Smooth muscle cell (in vitro differentiated cells): ENCODE data around the gene LDB3. TPM values are rescaled to one million over a fixed set of nuclear protein-coding genes. Genes with fewer than 3 reads are reported as not detected.

Source experiments
- DNase-seq: peaks from one replicate; lab custom pipeline; 2025; ENCODE audit not compliant: unreplicated experiment; lab: John Stamatoyannopoulos, UW
- H2AFZ ChIP-seq: fragments of 200-600 bp; sonication (generic); 2 replicates; pipeline ENCODE4 v1.6.0; 2016; ENCODE audit warnings: antibody characterized with exemption, low read depth, mild to moderate bottlenecking
- H3F3A ChIP-seq: fragments of 200-600 bp; sonication (generic); 2 replicates; pipeline ENCODE4 v1.6.0; 2017; ENCODE audit warnings: antibody characterized with exemption, low read depth
- H3K27ac ChIP-seq: fragments of 200-600 bp; sonication (generic); 2 replicates; pipeline ENCODE4 v1.5.1; 2016; ENCODE audit warnings: low read depth, mild to moderate bottlenecking
- H3K27me3 ChIP-seq: fragments of 200-600 bp; sonication (generic); 2 replicates; pipeline ENCODE4 v1.6.1; 2016; ENCODE audit warnings: low read depth, mild to moderate bottlenecking
- H3K36me3 ChIP-seq: fragments of 200-600 bp; sonication (generic); 2 replicates; pipeline ENCODE4 v1.5.1; 2016; ENCODE audit warnings: low read depth
- H3K4me1 ChIP-seq: fragments of 200-600 bp; sonication (generic); 2 replicates; pipeline ENCODE4 v1.5.1; 2016; ENCODE audit warnings: low read depth
- H3K4me2 ChIP-seq: fragments of 200-600 bp; sonication (generic); 2 replicates; pipeline ENCODE4 v1.6.0; 2016; ENCODE audit warnings: mild to moderate bottlenecking
- H3K4me3 ChIP-seq: fragments of 200-600 bp; sonication (generic); 2 replicates; pipeline ENCODE4 v1.5.1; 2016; ENCODE audit warnings: mild to moderate bottlenecking
- H3K79me2 ChIP-seq: fragments of 200-600 bp; sonication (generic); 2 replicates; pipeline ENCODE4 v1.6.0; 2016; ENCODE audit warnings: low read depth, mild to moderate bottlenecking
- H3K9ac ChIP-seq: fragments of 200-600 bp; sonication (generic); 2 replicates; pipeline ENCODE4 v1.6.0; 2016; ENCODE audit warnings: low read depth
- H3K9me3 ChIP-seq: fragments of 200-600 bp; sonication (generic); replicated peaks from 2 replicates; pipeline ENCODE4 v1.5.1; 2016; ENCODE audit warnings: low read depth
- H4K20me1 ChIP-seq: fragments of 200-600 bp; sonication (generic); 2 replicates; pipeline ENCODE4 v1.6.0; 2016; ENCODE audit warnings: low read depth
- WGBS: methylation state at CpG from one replicate; pipeline ENCODE4 v1.1.7; 2016; ENCODE audit warnings: low lambda C conversion rate; 5-methylcytosine and 5-hydroxymethylcytosine counted together
- polyA plus RNA-seq: library from polyadenylated mRNA; unstranded; fragments of >200 nt; fragmentation: Nextera tagmentation; extraction: Ambion mirVana; gene quantifications from 2 replicates; pipeline ENCODE4 v1.2.1, GENCODE V29; 2016
- total RNA-seq: library from RNA; depleted of rRNA; stranded (reverse); fragments of >200 nt; gene quantifications from 2 replicates; pipeline ENCODE4 v1.2.3, GENCODE V29; 2014
- TF ChIP-seq, protein P1 (sequence below): fragments of 200-600 bp; sonication (generic); IDR thresholded peaks from 2 replicates; pipeline ENCODE4 v1.5.1; 2017; ENCODE audit warnings: borderline replicate concordance, mild to moderate bottlenecking, antibody characterized with exemption; ENCODE audit not compliant: insufficient read depth, poor library complexity, severe bottlenecking

Gene LDB3
- total and polyA plus RNA-seq, 2 experiments from 2014 or later, result 0.31 to 0.61 TPM

DNA sequence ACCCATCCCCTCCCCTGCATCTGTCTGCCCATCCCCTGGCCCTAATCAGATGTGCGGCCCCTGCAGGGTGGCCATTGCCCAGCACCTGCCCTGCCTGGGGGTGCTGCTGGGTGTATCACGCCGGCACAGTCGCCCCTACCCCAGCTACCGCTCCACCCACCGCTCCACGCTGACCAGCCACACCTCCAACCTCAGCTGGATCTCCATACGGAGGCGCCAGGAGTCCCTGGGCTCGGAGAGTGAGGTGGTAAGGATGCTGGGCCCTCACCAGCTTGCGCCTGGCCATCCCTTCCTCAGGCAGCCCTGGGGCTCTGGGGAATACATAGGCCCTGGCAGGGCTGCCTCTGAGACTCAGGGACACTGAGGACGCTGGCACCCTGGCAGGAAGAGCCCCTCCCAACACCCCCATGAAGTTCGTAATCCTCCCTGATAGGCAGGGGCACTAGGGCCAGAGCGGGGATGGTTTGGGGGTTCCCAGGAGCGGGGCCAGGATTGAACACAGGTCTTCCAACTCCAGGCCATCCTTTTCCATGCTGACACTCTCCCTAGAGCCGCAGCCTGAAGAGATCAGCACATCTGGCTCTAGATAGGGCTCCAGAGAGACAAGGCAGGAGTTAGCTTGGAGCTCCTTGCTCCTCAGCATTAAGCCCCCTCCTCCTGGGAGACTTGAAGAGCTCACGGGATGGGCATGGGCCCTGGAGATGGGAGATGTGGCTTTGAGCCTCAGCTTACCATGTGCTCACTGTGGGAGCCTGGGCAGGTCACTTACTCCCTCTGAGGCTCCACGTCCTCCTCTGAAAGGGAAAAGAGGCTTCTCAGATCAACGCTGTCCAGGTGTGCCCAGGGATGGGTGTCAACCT, 5.9 kb upstream of the LDB3 start:
- TF ChIP-seq, protein P1, sequence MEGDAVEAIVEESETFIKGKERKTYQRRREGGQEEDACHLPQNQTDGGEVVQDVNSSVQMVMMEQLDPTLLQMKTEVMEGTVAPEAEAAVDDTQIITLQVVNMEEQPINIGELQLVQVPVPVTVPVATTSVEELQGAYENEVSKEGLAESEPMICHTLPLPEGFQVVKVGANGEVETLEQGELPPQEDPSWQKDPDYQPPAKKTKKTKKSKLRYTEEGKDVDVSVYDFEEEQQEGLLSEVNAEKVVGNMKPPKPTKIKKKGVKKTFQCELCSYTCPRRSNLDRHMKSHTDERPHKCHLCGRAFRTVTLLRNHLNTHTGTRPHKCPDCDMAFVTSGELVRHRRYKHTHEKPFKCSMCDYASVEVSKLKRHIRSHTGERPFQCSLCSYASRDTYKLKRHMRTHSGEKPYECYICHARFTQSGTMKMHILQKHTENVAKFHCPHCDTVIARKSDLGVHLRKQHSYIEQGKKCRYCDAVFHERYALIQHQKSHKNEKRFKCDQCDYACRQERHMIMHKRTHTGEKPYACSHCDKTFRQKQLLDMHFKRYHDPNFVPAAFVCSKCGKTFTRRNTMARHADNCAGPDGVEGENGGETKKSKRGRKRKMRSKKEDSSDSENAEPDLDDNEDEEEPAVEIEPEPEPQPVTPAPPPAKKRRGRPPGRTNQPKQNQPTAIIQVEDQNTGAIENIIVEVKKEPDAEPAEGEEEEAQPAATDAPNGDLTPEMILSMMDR, result no peak
- no peak overlapping the region for H2AFZ ChIP-seq
- no peaks in the 10 kb centered on the region for H3F3A ChIP-seq

DNA sequence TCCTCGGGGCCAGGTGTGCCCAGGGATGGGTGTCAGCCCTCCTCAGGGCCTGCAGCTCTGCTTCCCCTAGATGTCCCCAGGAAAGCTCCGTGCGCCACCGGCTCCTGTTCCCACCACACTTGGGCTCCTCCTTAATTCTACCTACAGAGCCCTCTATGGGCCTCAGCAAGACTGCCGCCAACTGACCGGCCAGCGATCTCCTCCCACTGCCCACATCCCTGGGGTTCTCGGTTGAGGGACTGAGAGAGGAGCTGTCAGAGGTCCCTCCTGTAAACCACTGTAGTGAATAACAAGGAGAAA, 5.3 kb upstream of the LDB3 start:
- Histone ChIP-seq H3K9me3 (no peaks in the 10 kb centered on the region), H3K27ac (no peak overlapping the region), H3F3A (no peaks in the 10 kb centered on the region), H3K9ac (no peak overlapping the region), H3K36me3 (no peaks in the 10 kb centered on the region), H4K20me1 (no peaks in the 10 kb centered on the region), H3K4me2 (no peak overlapping the region), H2AFZ (no peak overlapping the region), H3K79me2 (no peaks in the 10 kb centered on the region), H3K27me3 (no peaks in the 10 kb centered on the region), H3K4me1 (peaks cover 1% of the 10 kb centered on the region), H3K4me3 (no peak overlapping the region)
- DNase-seq, result no peak
- 90% methylated on average over 8 of the region's 8 CpGs for WGBS
- TF ChIP-seq, protein P1, result no peak

More for the DNA sequence above, 5.9 kb upstream of the LDB3 start:
- Histone ChIP-seq H3K9ac (no peak overlapping the region), H3K9me3 (no peaks in the 10 kb centered on the region), H3K27me3 (no peaks in the 10 kb centered on the region), H4K20me1 (no peaks in the 10 kb centered on the region), H3K4me1 (no peaks in the 10 kb centered on the region), H3K4me2 (no peak overlapping the region), H3K36me3 (no peaks in the 10 kb centered on the region), H3K79me2 (no peaks in the 10 kb centered on the region), H3K4me3 (no peak overlapping the region), H3K27ac (no peak overlapping the region)
- DNase-seq, result no peak
- 89% methylated on average over 19 of the region's 19 CpGs for WGBS

DNA sequence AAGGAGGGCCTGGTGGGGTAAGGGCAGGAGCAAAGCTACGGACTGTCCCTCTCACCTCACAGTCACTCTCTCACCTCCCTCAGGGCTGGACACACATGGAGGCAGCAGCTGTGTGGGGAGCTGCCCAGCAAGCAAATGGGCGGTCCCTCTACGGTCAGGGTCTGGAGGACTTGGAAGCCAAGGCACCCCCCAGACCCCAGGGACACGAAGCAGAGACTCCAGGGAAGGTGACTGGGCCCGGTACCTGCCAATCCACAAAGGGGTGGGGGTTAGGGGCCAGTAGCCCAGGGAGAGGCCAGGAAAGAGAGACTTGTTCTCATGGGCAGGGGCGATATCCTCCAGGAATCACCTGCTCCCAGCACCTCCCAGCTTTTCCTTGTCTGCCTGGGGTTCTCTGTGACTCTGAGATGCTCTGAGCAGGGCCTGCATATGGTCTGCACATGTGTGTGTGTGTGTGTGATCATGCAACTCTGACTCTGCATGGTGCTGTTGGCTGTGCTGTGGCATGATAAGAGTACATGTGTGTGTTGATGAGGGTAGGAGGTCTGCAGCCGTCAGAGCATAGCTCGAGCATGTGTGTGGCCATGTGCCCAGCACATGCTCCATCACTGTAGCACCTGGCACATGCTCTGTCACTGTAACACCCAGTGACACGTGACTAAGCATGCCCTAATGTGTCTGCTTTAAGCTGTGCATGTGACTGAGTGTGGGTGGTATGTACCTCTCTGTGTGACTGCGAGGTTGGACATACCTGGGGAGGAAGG, 4.6 kb upstream of the LDB3 start:
- no peaks in the 10 kb centered on the region for H3K9me3 ChIP-seq
- H3K4me2 ChIP-seq, result no peak overlapping the region
- H2AFZ ChIP-seq, result no peak overlapping the region
- WGBS, result 95% methylated on average over 10 of the region's 10 CpGs
- H3K4me1 ChIP-seq, result peaks cover 9% of the 10 kb centered on the region
- no peaks in the 10 kb centered on the region for H3K79me2 ChIP-seq
- TF ChIP-seq, protein P1, result no peak
- no peaks in the 10 kb centered on the region for H3K27me3 ChIP-seq
- H3K4me3 ChIP-seq, result no peak overlapping the region
- no peaks in the 10 kb centered on the region for H4K20me1 ChIP-seq
- H3K27ac ChIP-seq, result no peak overlapping the region
- H3K36me3 ChIP-seq, result no peaks in the 10 kb centered on the region
- no peak for DNase-seq
- H3F3A ChIP-seq, result no peaks in the 10 kb centered on the region
- no peak overlapping the region for H3K9ac ChIP-seq
